Activated naive CD8-positive, alpha-beta T cell treated with anti-CD3 and anti-CD28 coated beads, Interleukin-2, amount 10 ng/mL, durations not matched to agents 7 days and 5 days (primary cell): ENCODE measurements around the gene GPC4. TPM values are rescaled to one million over a fixed set of nuclear protein-coding genes. Genes with fewer than 3 reads are reported as not detected.

ENCODE experiments used
- ATAC-seq: fragments of 150-1000 bp; cut with Tn5 transposase; one replicate; pipeline ENCODE4 v1.10.0; 2021; ENCODE audit warnings: low read depth, moderate library complexity
- POLR2A ChIA-PET: fragments of 350-600 bp; sonication (Branson Sonifier 250); formaldehyde crosslinking; loops from one replicate; lab custom pipeline; 2021; ENCODE audit warnings: antibody characterized with exemption; lab: Charles Lee
- DNase-seq: peaks from one replicate; pipeline ENCODE4 v3.0.0; 2021
- H3K27ac Mint-ChIP-seq: one replicate; pipeline ENCODE4 v1.8.0; 2022; ENCODE audit warnings: mild to moderate bottlenecking, mixed read lengths
- H3K27me3 Mint-ChIP-seq: one replicate; pipeline ENCODE4 v1.8.0; 2022; ENCODE audit warnings: mild to moderate bottlenecking, moderate library complexity, mixed read lengths
- H3K36me3 Mint-ChIP-seq: one replicate; pipeline ENCODE4 v1.8.0; 2021; ENCODE audit warnings: mild to moderate bottlenecking, mixed read lengths
- H3K4me1 Mint-ChIP-seq: one replicate; pipeline ENCODE4 v1.8.0; 2021; ENCODE audit warnings: mixed read lengths
- H3K4me3 Mint-ChIP-seq: one replicate; pipeline ENCODE4 v1.8.0; 2022; ENCODE audit warnings: mild to moderate bottlenecking, moderate library complexity, mixed read lengths
- H3K9me3 Mint-ChIP-seq: one replicate; pipeline ENCODE4 v1.8.0; 2021; ENCODE audit warnings: mixed read lengths
- total RNA-seq, 2 experiments: library from RNA; stranded (reverse); gene quantifications; one replicate each; pipeline ENCODE4 v1.2.3, GENCODE V29; 2021

GPC4 gene
- total RNA-seq, 2 experiments from 2014 or later, result not detected

DNA sequence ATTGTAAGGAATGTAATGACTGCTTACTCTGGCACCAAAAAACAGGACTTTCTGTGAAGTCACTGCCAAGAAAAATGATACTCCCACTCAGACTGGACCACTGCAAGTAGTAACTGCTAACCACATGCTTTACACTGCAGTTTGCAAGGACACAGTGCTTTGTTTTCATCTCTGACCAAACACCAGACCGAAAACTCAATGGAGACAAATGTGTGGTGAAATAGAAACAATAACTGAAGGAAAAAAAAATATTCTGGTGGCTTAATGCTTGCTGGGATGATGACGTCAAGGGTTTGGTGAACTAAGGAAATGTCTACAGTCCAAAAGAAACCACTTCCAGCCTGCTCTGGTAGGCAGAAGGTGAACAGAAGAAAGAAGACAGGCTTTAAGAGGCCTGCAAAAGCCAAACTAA is 13.2 kb downstream of the GPC4 start:
- H3K4me3 Mint-ChIP-seq, result peak overlapping the region; percentile 37
- H3K4me1 Mint-ChIP-seq, result peaks cover 5% of the 10 kb centered on the region
- H3K36me3 Mint-ChIP-seq, result no peaks in the 10 kb centered on the region
- H3K27me3 Mint-ChIP-seq, result no peaks in the 10 kb centered on the region
- H3K27ac Mint-ChIP-seq, result peak overlapping the region; percentile 83
- POLR2A ChIA-PET, result interaction anchor here (0.7 kb wide), 1 partner anchor 10 kb away, joined by 3 read pairs; no protein-coding TSS in a partner anchor
- H3K9me3 Mint-ChIP-seq, result no peaks in the 10 kb centered on the region
- ATAC-seq, result peak; percentile 75
- DNase-seq, result no peak

DNA sequence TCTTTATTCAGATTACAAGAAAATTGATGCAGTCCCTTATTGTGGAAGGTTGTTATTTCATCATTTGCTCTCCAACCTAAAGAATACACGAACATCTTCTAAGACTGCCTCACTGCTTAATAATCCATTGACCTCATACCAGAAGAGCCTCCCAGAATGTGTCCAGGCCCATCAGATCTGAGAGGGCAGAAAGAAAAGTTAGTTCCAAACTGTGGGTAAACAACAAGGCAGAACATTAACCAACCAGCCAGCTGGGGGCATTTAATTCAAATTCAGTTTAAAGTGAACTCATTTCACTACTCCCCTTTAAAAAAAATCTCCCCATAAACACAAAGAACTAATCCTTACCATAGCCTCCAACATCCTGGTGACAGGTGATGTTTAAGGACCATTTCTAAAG is 13.8 kb downstream of the GPC4 start:
- DNase-seq (no peak), ATAC-seq (no peak)
- Mint-ChIP-seq H3K27ac (peak overlapping the region; percentile 16), H3K4me3 (no peak overlapping the region), H3K9me3 (no peaks in the 10 kb centered on the region), H3K4me1 (peaks cover 5% of the 10 kb centered on the region), H3K36me3 (no peaks in the 10 kb centered on the region), H3K27me3 (no peaks in the 10 kb centered on the region)
- POLR2A ChIA-PET, result no interaction called here

DNA sequence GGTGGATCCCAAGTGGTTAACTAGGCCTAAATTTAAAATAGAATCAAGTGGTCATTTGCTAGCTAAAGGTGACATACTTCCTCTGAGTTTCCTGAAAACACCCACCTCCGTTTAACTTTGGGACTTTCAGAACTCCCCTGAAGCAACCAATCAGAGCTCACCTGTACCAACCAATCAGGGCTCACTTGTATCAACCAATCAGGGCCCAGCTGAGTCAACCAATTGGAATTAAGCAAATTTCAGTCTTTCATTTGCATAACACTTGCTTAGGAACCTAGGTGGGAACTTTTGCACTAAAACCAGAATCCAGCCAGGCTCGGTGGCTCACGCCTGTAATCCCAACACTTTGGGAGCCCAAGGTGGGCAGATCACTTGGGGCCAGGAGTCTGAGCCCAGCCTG is 15.9 kb downstream of the GPC4 start:
- no peaks in the 10 kb centered on the region for H3K27me3 Mint-ChIP-seq
- H3K4me1 Mint-ChIP-seq, result peaks cover 5% of the 10 kb centered on the region
- ATAC-seq, result no peak
- POLR2A ChIA-PET, result no interaction called here
- DNase-seq, result no peak
- H3K36me3 Mint-ChIP-seq, result no peaks in the 10 kb centered on the region
- no peaks in the 10 kb centered on the region for H3K9me3 Mint-ChIP-seq
- no peak overlapping the region for H3K4me3 Mint-ChIP-seq
- no peak overlapping the region for H3K27ac Mint-ChIP-seq

DNA sequence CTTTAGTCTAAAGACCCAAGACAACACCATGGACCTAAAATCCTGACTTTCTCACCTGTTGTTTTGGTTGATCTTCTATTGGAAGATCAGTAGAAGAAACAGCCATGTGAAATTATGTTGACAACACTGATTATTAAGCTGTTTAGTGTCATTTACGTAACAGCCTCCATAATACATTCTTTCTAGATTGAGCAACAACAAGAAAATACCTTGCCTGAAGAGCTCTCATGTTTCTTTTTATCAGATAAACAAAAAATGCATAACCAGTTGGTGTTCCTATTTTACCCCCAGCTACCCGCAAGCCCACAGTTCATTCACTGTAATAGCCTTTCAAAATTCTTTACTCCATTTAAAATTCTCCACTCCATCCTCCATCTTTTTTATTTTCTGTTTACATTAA is 20.5 kb downstream of the GPC4 start:
- ATAC-seq (no peak), DNase-seq (no peak)
- Mint-ChIP-seq H3K9me3 (no peaks in the 10 kb centered on the region), H3K27me3 (peaks cover 3% of the 10 kb centered on the region), H3K36me3 (no peaks in the 10 kb centered on the region), H3K4me1 (no peaks in the 10 kb centered on the region), H3K27ac (no peak overlapping the region), H3K4me3 (no peak overlapping the region)
- POLR2A ChIA-PET, result no interaction called here

DNA sequence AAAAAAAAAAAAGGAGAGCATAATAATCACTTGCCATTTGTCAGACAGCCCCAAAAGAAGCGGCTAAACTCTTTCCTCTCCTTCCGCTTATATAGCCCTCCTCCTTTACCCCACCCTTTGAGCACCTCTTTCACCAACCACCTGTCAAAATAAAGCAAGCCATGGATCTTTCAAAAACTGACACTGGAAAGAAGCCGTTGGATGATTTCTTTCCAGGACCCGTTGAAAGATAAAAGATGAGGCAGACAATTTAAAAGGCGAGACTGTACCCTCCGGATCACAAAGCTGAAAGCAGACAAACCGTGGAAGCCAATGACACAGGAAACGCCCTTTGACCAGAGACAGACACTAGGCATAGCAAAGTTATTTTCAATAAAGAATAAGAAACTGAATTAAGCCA is 22.6 kb downstream of the GPC4 start:
- Mint-ChIP-seq H3K27me3 (peaks cover 3% of the 10 kb centered on the region), H3K4me3 (no peak overlapping the region)
- POLR2A ChIA-PET, result no interaction called here

DNA sequence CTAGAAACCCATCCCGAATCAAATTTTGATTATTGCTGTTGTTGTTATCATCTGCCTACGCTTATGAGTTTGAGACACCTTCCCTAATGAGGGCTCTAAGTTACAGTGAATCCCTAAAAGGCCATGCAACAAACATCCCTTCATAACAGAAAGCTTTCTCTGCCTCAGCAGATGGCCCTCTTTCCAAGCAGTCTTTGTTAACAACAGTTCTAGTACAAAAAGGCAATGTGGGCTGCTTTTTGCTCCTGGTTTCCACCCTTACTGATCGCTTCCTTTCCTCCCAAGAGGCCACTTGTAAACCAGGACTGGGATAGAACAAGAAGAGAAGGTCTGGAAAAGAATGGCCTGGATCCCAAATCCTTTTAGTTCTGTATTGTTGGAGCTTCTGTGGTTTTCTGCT is 24.2 kb downstream of the GPC4 start:
- Mint-ChIP-seq H3K9me3 (no peaks in the 10 kb centered on the region), H3K27me3 (peaks cover 3% of the 10 kb centered on the region), H3K4me1 (no peaks in the 10 kb centered on the region), H3K4me3 (no peak overlapping the region), H3K36me3 (no peaks in the 10 kb centered on the region), H3K27ac (no peak overlapping the region)
- DNase-seq (no peak), ATAC-seq (no peak)
- POLR2A ChIA-PET, result no interaction called here

More for the DNA sequence above, 22.6 kb downstream of the GPC4 start:
- no peak for DNase-seq
- ATAC-seq, result no peak
- no peaks in the 10 kb centered on the region for H3K36me3 Mint-ChIP-seq
- no peaks in the 10 kb centered on the region for H3K4me1 Mint-ChIP-seq
- H3K9me3 Mint-ChIP-seq, result no peaks in the 10 kb centered on the region
- H3K27ac Mint-ChIP-seq, result no peak overlapping the region

DNA sequence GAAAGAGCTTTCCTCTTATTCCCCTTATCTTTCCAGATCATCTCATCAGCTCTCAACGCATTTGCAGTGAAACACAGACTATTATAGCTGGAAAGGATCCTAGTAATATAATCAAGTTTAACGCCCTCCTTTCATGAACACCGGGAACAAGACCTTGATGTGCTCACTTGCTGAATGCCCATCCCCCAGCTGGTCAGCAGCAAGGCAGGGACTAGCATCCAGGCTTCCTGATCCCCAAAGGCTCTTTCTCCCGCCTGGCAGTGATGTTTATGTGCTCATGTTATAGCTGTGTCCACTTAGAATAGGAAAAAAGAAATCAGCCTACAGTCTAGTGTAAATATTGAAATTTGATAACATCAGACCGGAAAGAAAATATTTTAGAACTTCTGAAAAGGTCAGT is 24.6 kb downstream of the GPC4 start:
- DNase-seq, result no peak
- Mint-ChIP-seq H3K27ac (no peak overlapping the region), H3K4me3 (no peak overlapping the region), H3K4me1 (no peaks in the 10 kb centered on the region), H3K27me3 (peaks cover 3% of the 10 kb centered on the region), H3K36me3 (no peaks in the 10 kb centered on the region), H3K9me3 (no peaks in the 10 kb centered on the region)
- POLR2A ChIA-PET, result no interaction called here
- ATAC-seq, result no peak

DNA sequence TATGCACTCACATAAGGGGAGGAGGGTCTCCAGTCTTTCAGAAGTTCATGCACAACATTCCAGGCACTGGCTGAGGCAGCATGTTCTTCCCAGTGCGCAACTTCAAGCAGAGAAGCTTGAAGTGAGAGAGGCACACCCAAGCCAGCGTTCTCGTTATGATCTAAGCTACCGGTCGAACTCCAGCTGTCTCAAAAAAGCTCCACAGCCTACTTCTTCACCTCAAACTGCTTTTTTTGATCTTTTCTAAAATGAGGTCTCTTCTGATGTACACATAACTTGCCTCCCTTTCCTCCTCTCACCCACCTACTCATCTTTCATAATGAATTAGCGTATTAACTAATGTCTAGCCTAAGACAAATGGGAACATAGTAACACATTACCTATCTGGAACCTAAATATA is 25.3 kb downstream of the GPC4 start:
- Mint-ChIP-seq H3K4me3 (no peak overlapping the region), H3K4me1 (no peaks in the 10 kb centered on the region), H3K36me3 (no peaks in the 10 kb centered on the region), H3K27ac (no peak overlapping the region), H3K27me3 (peaks cover 3% of the 10 kb centered on the region), H3K9me3 (no peaks in the 10 kb centered on the region)
- ATAC-seq (no peak), DNase-seq (no peak)
- POLR2A ChIA-PET, result no interaction called here

DNA sequence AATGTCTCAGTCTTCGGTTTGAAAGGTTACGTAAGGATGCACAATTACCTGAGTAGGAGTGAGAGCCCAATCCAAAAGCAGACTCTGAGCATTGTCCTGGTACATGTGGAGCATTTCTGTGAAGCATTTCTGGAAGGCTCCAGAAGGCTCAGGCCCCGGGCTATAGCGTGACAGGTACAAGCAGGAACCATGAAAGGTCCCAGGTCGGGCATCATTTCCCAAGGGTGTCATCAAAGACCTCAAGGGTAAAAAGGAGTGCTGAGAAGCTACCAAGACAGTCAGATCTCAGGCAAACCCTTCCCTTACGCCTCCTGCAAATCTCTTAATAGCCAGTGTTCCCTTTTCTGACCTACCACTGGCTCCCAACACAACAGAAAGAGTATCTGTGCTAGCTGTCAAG is 30.8 kb downstream of the GPC4 start:
- Mint-ChIP-seq H3K27ac (no peak overlapping the region), H3K9me3 (no peaks in the 10 kb centered on the region), H3K4me1 (no peaks in the 10 kb centered on the region), H3K4me3 (no peak overlapping the region), H3K36me3 (no peaks in the 10 kb centered on the region), H3K27me3 (no peaks in the 10 kb centered on the region)
- POLR2A ChIA-PET, result no interaction called here
- no peak for DNase-seq
- no peak for ATAC-seq

DNA sequence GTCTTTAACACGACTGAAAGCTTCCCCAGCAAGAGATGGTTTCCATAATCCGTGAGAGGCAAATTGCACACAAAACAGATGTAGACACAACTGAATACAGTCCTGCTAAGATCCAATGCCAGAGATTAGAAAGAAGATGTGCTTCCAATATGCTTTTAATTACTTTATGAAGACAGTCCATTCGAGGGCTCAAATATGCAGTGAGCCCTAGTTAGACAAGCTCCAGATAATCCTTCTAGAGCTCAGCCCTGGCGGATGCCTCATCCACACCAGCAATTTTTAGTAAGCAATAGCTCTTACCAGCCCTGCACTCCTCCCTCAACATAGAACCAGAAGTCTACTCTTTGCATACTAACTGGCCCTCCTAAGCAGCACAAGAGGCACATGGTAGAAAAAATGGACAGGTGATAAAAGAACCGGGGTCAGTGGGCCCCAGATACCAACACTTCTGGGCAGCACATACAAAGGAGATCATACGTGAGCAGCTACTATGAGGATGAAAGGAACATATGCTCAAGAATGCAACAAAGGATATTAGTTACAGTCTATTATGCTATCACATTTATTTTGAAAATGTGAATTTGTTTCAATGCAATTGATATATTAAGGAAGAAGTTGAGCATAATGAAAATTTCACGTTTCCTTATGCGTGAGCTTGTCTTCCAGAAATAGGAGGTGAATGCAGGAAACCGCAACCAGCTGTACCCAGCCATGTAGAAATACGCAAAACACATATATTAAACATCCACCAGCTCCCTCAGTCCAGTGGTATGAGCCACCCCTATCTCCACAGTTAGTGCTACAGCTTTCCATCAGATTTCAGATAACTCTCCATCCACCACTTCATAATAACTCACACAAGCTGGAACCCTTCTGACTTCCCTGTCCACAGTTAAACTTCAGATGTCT is 34.3 kb downstream of the GPC4 start:
- no peaks in the 10 kb centered on the region for H3K27me3 Mint-ChIP-seq
- ATAC-seq (no peak), DNase-seq (no peak)
- H3K4me1 Mint-ChIP-seq, result no peaks in the 10 kb centered on the region
- H3K9me3 Mint-ChIP-seq, result no peaks in the 10 kb centered on the region
- POLR2A ChIA-PET, result no interaction called here
- no peak overlapping the region for H3K4me3 Mint-ChIP-seq
- no peak overlapping the region for H3K27ac Mint-ChIP-seq
- no peaks in the 10 kb centered on the region for H3K36me3 Mint-ChIP-seq

DNA sequence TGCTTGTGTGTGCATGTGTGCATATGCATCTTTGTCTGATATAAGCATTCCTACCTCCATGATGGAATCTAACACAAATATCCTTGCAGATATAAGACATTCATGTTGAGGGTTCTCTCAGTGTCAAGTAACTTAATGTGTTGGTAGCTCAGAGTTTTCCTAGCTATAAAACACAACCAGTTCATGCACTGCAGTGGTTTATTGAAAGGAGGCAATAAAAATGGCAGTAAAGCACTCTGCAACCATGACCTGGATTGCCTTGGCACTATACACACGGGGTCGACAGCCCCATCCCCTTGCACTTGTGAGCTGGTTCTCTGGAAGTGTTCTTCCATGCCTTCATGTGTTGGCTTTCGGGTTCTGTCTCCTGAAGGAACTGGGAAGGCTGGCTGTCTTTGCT is 38.9 kb downstream of the GPC4 start:
- Mint-ChIP-seq H3K9me3 (no peaks in the 10 kb centered on the region), H3K4me1 (no peaks in the 10 kb centered on the region), H3K4me3 (no peak overlapping the region), H3K27me3 (peaks cover 3% of the 10 kb centered on the region), H3K27ac (no peak overlapping the region), H3K36me3 (no peaks in the 10 kb centered on the region)
- ATAC-seq, result no peak
- DNase-seq, result no peak
- POLR2A ChIA-PET, result no interaction called here

DNA sequence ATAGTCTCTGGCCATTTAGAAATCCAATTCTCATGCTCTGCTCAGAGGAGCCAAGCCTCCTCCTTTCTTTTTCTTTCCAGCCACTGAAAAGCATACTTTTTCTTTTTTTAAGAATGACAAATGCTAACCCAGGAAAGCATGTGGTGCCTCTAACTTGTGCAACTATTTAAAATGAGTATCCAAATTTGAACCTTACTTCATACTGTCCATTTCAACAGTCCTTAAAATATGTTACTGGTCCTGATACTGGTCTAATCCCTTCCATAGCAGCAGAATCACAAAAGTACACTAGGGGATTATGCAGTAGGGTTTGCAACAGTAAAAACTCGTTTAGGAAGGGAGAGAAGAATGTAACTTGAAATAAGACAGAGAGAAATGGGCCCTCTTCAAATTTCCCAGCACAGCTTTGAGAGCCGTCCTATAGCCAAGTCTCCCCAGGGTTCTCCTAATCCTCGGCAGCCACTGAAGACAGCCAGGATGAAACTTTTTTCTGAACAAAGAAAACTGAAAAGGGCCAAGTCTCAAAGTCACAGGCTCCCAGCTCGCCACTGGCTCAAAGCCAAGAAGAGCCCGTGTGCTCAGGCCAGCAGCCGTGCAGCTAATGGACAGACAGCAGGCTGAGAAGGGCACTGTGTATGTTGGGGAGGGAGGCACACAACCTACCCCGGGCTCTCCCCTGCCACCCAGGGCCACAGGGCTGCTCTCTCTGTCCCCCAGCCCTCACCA is 39.5 kb downstream of the GPC4 start:
- no peak overlapping the region for H3K27ac Mint-ChIP-seq
- no peak for ATAC-seq
- POLR2A ChIA-PET, result no interaction called here

DNA sequence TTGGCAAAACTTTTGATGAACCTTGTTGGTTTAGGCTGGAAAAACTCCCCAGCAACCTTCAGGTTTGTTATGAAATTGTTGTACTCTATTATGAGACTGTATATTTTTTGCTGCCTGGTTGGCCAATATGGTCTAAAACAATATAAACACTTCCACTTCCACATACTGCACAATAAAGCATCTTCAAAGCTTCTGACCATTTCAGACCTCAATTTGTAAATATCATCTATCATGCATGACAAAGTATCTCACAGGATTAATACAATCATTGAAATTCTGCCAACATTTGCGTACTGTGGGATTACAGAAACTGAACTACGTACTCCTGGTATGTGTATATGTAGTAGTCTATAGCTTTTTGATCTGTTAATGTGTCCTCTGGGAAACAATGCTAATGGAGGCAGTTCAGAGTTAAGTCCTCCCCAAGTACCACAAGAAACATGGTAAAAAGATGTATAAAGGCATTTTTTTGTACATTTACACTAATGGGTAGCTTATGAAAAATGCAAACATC is 40.4 kb downstream of the GPC4 start:
- H3K27me3 Mint-ChIP-seq, result peaks cover 3% of the 10 kb centered on the region
- no peaks in the 10 kb centered on the region for H3K36me3 Mint-ChIP-seq
- no peak overlapping the region for H3K4me3 Mint-ChIP-seq
- no peaks in the 10 kb centered on the region for H3K9me3 Mint-ChIP-seq
- ATAC-seq, result no peak
- DNase-seq, result no peak
- H3K27ac Mint-ChIP-seq, result no peak overlapping the region
- POLR2A ChIA-PET, result no interaction called here
- H3K4me1 Mint-ChIP-seq, result no peaks in the 10 kb centered on the region

More for the DNA sequence above, 39.5 kb downstream of the GPC4 start:
- DNase-seq, result no peak
- Mint-ChIP-seq H3K9me3 (no peaks in the 10 kb centered on the region), H3K36me3 (no peaks in the 10 kb centered on the region), H3K4me1 (no peaks in the 10 kb centered on the region), H3K27me3 (peaks cover 3% of the 10 kb centered on the region), H3K4me3 (no peak overlapping the region)
